Neuronal stem cell (in vitro differentiated cells): ENCODE results near the gene NDRG2.
A peak's percentile ranks its signal among the peaks of the same experiment; 100 is the strongest.

Experiments used
- DNase-seq: peaks from one replicate; pipeline ENCODE4 v3.0.0-alpha.2; 2013; ENCODE audit warnings: low spot score
- H2AFZ ChIP-seq: one replicate; pipeline ENCODE4 v1.6.1; 2013; ENCODE audit warnings: mild to moderate bottlenecking, low read length, inconsistent platforms
- H2AK5ac ChIP-seq: 2 replicates; pipeline ENCODE4 v1.6.1; 2013; ENCODE audit warnings: low read depth, mild to moderate bottlenecking, inconsistent platforms, low read length, moderate library complexity, mixed read lengths
- H2BK120ac ChIP-seq: 2 replicates; pipeline ENCODE4 v1.6.1; 2013; ENCODE audit warnings: low read depth, mild to moderate bottlenecking, inconsistent platforms, low read length, moderate library complexity, mixed read lengths
- H2BK12ac ChIP-seq: one replicate; pipeline ENCODE4 v1.6.1; 2013; ENCODE audit warnings: low read length, inconsistent platforms
- H2BK15ac ChIP-seq: 2 replicates; pipeline ENCODE4 v1.6.1; 2013; ENCODE audit warnings: mild to moderate bottlenecking, low read length, inconsistent platforms, mixed read lengths
- H2BK5ac ChIP-seq: one replicate; pipeline ENCODE4 v1.6.1; 2013; ENCODE audit warnings: inconsistent platforms, mild to moderate bottlenecking, low read length, moderate library complexity
- H3K14ac ChIP-seq: one replicate; pipeline ENCODE4 v1.6.1; 2013; ENCODE audit warnings: low read length, inconsistent platforms
- H3K18ac ChIP-seq: 2 replicates; pipeline ENCODE4 v1.6.1; 2013; ENCODE audit warnings: low read length, inconsistent platforms
- H3K23ac ChIP-seq: 2 replicates; pipeline ENCODE4 v1.6.1; 2013; ENCODE audit warnings: low read depth, mild to moderate bottlenecking, mixed read lengths, low read length, inconsistent platforms; ENCODE audit not compliant: poor library complexity
- H3K27ac ChIP-seq: replicated peaks from 3 replicates; pipeline ENCODE4 v1.5.1; 2013; ENCODE audit warnings: low read length, inconsistent platforms
- H3K27me3 ChIP-seq, 3 experiments: 2 replicates each; pipeline ENCODE4 v1.6.1; 2013; ENCODE audit warnings: low read length in 3 of 3, mild to moderate bottlenecking in 2 of 3, inconsistent platforms in 1 of 3, low read depth in 1 of 3, mixed read lengths in 1 of 3, moderate library complexity in 1 of 3; ENCODE audit not compliant: control insufficient read depth in 3 of 3, insufficient read depth in 3 of 3
- H3K36me3 ChIP-seq, 2 donors: replicated peaks in 1 of 2; 2 replicates each; pipeline ENCODE4 v1.6.1; 2013; ENCODE audit warnings: low read length in 2 of 2; ENCODE audit not compliant: control insufficient read depth in 2 of 2, insufficient read depth in 2 of 2
- H3K4ac ChIP-seq: 2 replicates; pipeline ENCODE4 v1.6.1; 2013; ENCODE audit warnings: inconsistent platforms, mild to moderate bottlenecking, low read length, moderate library complexity
- H3K4me1 ChIP-seq, 2 donors: 1 replicate in 1 of 2; 2 replicates in 1 of 2; pipeline ENCODE4 v1.6.1; 2013; ENCODE audit warnings: low read length in 2 of 2, low read depth in 1 of 2; ENCODE audit not compliant: control insufficient read depth in 2 of 2, insufficient read depth in 1 of 2
- H3K4me2 ChIP-seq: one replicate; pipeline ENCODE4 v1.6.1; 2013; ENCODE audit warnings: mild to moderate bottlenecking, low read length, inconsistent platforms; ENCODE audit not compliant: insufficient read depth, poor library complexity, severe bottlenecking
- H3K4me3 ChIP-seq, 2 donors: 2 replicates each; pipeline ENCODE4 v1.5.1; 2013; ENCODE audit warnings: low read length in 2 of 2, mild to moderate bottlenecking in 2 of 2, inconsistent platforms in 1 of 2, moderate library complexity in 1 of 2
- H3K79me1 ChIP-seq: one replicate; pipeline ENCODE4 v1.6.1; 2013; ENCODE audit warnings: low read depth, mild to moderate bottlenecking, inconsistent platforms, low read length, moderate library complexity
- H3K9ac ChIP-seq: one replicate; pipeline ENCODE4 v1.6.1; 2013; ENCODE audit warnings: mild to moderate bottlenecking, low read depth, low read length, inconsistent platforms; ENCODE audit not compliant: poor library complexity
- H3K9me3 ChIP-seq, 2 donors: replicated peaks in 1 of 2; 2 replicates each; pipeline versions ENCODE3 to v1.6.1; 2013; ENCODE audit warnings: low read length in 2 of 2, mild to moderate bottlenecking in 2 of 2, inconsistent platforms in 1 of 2, low read depth in 1 of 2, mixed read lengths in 1 of 2, moderate library complexity in 1 of 2; ENCODE audit not compliant: control insufficient read depth in 2 of 2, insufficient read depth in 1 of 2
- H4K8ac ChIP-seq: one replicate; pipeline ENCODE4 v1.6.1; 2013; ENCODE audit warnings: low read depth, mild to moderate bottlenecking, inconsistent platforms, low read length, moderate library complexity
- H4K91ac ChIP-seq: one replicate; pipeline ENCODE4 v1.6.1; 2013; ENCODE audit warnings: low read length, low read depth, mild to moderate bottlenecking, inconsistent platforms; ENCODE audit not compliant: poor library complexity
- WGBS, 2 donors: extraction: QIAGEN DNeasy Blood & Tissue Kit; methylation state at CpG; one replicate each; pipeline ENCODE4 v1.1.7; 2013; ENCODE audit warnings: missing lambda C conversion rate in 2 of 2, mixed read lengths in 1 of 2; ENCODE audit not compliant: insufficient read length in 2 of 2, insufficient replicate concordance in 1 of 2; ENCODE audit errors: extremely low coverage in 2 of 2; 5-methylcytosine and 5-hydroxymethylcytosine counted together

NDRG2 gene

GRCh38 chr14:21069388-21070082 lies 44.7 kb upstream of the NDRG2 start:
- Histone ChIP-seq H2AK5ac (peak overlapping the region; percentile 87), H2BK120ac (peak overlapping the region; percentile 90), H2BK15ac (peak overlapping the region; percentile 96), H3K18ac (peak overlapping the region; percentile 99), H4K8ac (no peak overlapping the region), H3K79me1 (peaks cover 7% of the 10 kb centered on the region), H2BK5ac (peak overlapping the region; percentile 99), H2BK12ac (peak overlapping the region; percentile 67), H4K91ac (no peak overlapping the region), H3K9me3 (no peaks in the 10 kb centered on the region), H3K4ac (peak overlapping the region; percentile 96), H3K27ac (peak overlapping the region; percentile 94), H3K4me1 (peaks cover 9 to 14% of the 10 kb centered on the region in 2 donors), H3K23ac (peak overlapping the region; percentile 15), H3K4me3 (peak overlapping the region; percentile 59 to 90), H3K36me3 (peaks cover 12 to 24% of the 10 kb centered on the region in 2 donors), H3K14ac (no peak overlapping the region), H3K4me2 (peak overlapping the region; percentile 84), H2AFZ (peak overlapping the region; percentile 81), H3K9ac (peak overlapping the region; percentile 96), H3K27me3 (no peaks in the 10 kb centered on the region)
- no CpG with 5 or more reads among the region's 40 CpGs for WGBS, 2 donors
- peak; percentile 69 for DNase-seq

DNA sequence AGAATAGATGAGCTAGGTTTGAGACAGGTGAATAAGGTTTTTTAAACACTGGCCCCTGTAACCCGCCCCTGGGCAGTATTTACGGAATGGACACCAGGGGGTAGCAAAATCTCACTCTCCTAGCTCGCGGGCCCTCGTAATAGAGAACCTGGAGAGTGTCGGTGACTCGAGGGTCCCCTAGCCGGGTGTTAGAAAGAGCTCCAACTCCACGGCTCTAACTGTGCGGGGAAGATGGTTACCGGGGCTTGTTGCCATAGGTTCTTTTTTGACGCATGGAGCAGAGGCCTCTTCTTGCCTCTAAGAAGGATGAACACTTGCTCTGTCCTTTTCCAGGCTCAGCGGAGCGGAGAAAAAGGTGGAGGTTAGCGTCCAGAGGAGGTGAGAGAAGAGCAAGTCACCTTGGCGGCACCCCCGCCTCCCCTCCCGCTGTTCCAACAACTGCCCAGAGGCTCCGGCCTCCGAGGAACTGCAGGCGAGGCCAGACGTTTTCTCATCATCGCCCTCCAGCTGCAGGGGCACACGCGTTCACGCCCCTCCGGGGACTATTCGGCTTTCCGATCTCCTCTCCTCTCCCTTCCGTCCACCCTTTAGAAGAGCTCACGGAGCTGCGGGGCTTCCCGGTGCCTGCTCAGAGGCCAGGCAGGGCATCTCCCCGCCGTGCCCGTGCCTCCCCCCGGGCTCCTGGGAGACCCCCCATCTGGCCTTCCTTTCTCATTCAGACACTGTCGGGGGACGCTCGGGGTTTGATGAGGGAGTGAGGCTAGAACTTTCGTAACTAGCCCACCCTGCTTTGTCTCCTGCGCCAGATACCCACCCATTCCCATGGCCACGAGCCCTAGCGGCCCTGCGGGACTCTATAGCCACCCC lies 43.9 kb upstream of the NDRG2 start:
- Histone ChIP-seq H3K27ac (peak overlapping the region; percentile 94), H3K9me3 (no peaks in the 10 kb centered on the region), H3K4me1 (peaks cover 9 to 15% of the 10 kb centered on the region in 2 donors), H3K4ac (peak overlapping the region; percentile 96), H3K27me3 (no peaks in the 10 kb centered on the region), H3K18ac (peak overlapping the region; percentile 99), H3K4me2 (peak overlapping the region; percentile 84), H2BK15ac (peak overlapping the region; percentile 96), H3K23ac (peak overlapping the region; percentile 15), H4K8ac (no peak overlapping the region), H3K4me3 (peak overlapping the region; percentile 59 to 90), H4K91ac (peak overlapping the region; percentile 76), H2BK5ac (peak overlapping the region; percentile 99), H3K9ac (peak overlapping the region; percentile 96), H2BK120ac (peak overlapping the region; percentile 48), H2AFZ (peak overlapping the region; percentile 81), H3K14ac (peak overlapping the region; percentile 5), H3K79me1 (peaks cover 4% of the 10 kb centered on the region), H2AK5ac (peak overlapping the region; percentile 87), H2BK12ac (peak overlapping the region; percentile 67), H3K36me3 (peaks cover 6 to 16% of the 10 kb centered on the region in 2 donors)
- WGBS, 2 donors: no CpG with 5 or more reads among the region's 45 CpGs
- peak; percentile 61 for DNase-seq

- no peak overlapping the region for H3K4me3 ChIP-seq
Observed at GRCh38 chr14:21066882-21067502, 42.1 kb upstream of the NDRG2 start.

More at GRCh38 chr14:21066882-21067502, 42.1 kb upstream of the NDRG2 start:
- Histone ChIP-seq H2BK15ac (no peak overlapping the region), H3K27ac (no peak overlapping the region), H2AK5ac (no peak overlapping the region), H2BK5ac (no peak overlapping the region), H4K91ac (no peak overlapping the region), H3K9ac (no peak overlapping the region), H3K18ac (no peak overlapping the region), H3K4me2 (no peak overlapping the region), H2BK12ac (no peak overlapping the region), H3K23ac (no peak overlapping the region), H3K14ac (no peak overlapping the region), H2BK120ac (no peak overlapping the region), H3K9me3 (no peaks in the 10 kb centered on the region), H4K8ac (no peak overlapping the region), H2AFZ (no peak overlapping the region), H3K36me3 (no peaks in the 10 kb centered on the region), H3K27me3 (no peaks in the 10 kb centered on the region), H3K79me1 (peaks cover 1% of the 10 kb centered on the region), H3K4me1 (peaks cover 4 to 19% of the 10 kb centered on the region in 2 donors), H3K4ac (no peak overlapping the region)
- DNase-seq: no peak
- no CpG with 5 or more reads among the region's 7 CpGs for WGBS, 2 donors
